Dendritic cell treated with granulocyte-macrophage colony-stimulating factor and Interleukin-4, amounts not matched to agents 40 ng/mL and 50 ng/mL, for 4 days (primary cell): ENCODE data around the gene TNFRSF4.

ENCODE experiments used
- H3K27ac Mint-ChIP-seq: one replicate; pipeline ENCODE4 v1.8.0; 2022; ENCODE audit warnings: mild to moderate bottlenecking, mixed read lengths
- H3K27me3 Mint-ChIP-seq: one replicate; pipeline ENCODE4 v1.8.0; 2022; ENCODE audit warnings: mild to moderate bottlenecking, mixed read lengths
- H3K36me3 Mint-ChIP-seq: one replicate; pipeline ENCODE4 v1.8.0; 2022; ENCODE audit warnings: low read depth, mixed read lengths
- H3K4me1 Mint-ChIP-seq: one replicate; pipeline ENCODE4 v1.8.0; 2022; ENCODE audit warnings: low read depth, mixed read lengths
- H3K4me3 Mint-ChIP-seq: one replicate; pipeline ENCODE4 v1.8.0; 2022; ENCODE audit warnings: mild to moderate bottlenecking, moderate library complexity, mixed read lengths
- H3K9me3 Mint-ChIP-seq: one replicate; pipeline ENCODE4 v1.8.0; 2022; ENCODE audit warnings: mixed read lengths
- intact Hi-C: fragments of 100-400 bp; cut with micrococcal nuclease; formaldehyde crosslinking; loops from one replicate; pipeline ENCODE4 v1.15.0; 2022

The TNFRSF4 gene

GRCh38 chr1:1166642-1167397 lies 47.1 kb downstream of the TNFRSF4 start:
- Mint-ChIP-seq H3K4me1 (no peaks in the 10 kb centered on the region), H3K27ac (no peak overlapping the region), H3K9me3 (no peaks in the 10 kb centered on the region), H3K27me3 (peaks cover 52% of the 10 kb centered on the region), H3K36me3 (no peaks in the 10 kb centered on the region), H3K4me3 (no peak overlapping the region)
- intact Hi-C loops, result no loop called here

GRCh38 chr1:1165900-1166421 lies 48.0 kb downstream of the TNFRSF4 start:
- Mint-ChIP-seq H3K27ac (no peak overlapping the region), H3K9me3 (no peaks in the 10 kb centered on the region), H3K4me1 (no peaks in the 10 kb centered on the region), H3K36me3 (no peaks in the 10 kb centered on the region), H3K27me3 (peaks cover 48% of the 10 kb centered on the region), H3K4me3 (no peak overlapping the region)
- intact Hi-C loops, result no loop called here

- no peaks in the 10 kb centered on the region for H3K9me3 Mint-ChIP-seq
These were observed 48.5 kb downstream of the TNFRSF4 start for GRCh38 chr1:1165485-1165884.

GRCh38 chr1:1164701-1165451 lies 49.1 kb downstream of the TNFRSF4 start:
- no peaks in the 10 kb centered on the region for H3K4me1 Mint-ChIP-seq
- H3K27me3 Mint-ChIP-seq, result peaks cover 41% of the 10 kb centered on the region
- intact Hi-C loops, result no loop called here

More at GRCh38 chr1:1165485-1165884, 48.5 kb downstream of the TNFRSF4 start:
- Mint-ChIP-seq H3K36me3 (no peaks in the 10 kb centered on the region), H3K27me3 (peaks cover 46% of the 10 kb centered on the region), H3K27ac (no peak overlapping the region), H3K4me1 (no peaks in the 10 kb centered on the region), H3K4me3 (no peak overlapping the region)
- intact Hi-C loops, result no loop called here

GRCh38 chr1:1164361-1164700 lies 49.6 kb downstream of the TNFRSF4 start:
- intact Hi-C loops, result no loop called here
- peaks cover 36% of the 10 kb centered on the region for H3K27me3 Mint-ChIP-seq
- H3K9me3 Mint-ChIP-seq, result no peaks in the 10 kb centered on the region
- H3K36me3 Mint-ChIP-seq, result no peaks in the 10 kb centered on the region
- H3K4me3 Mint-ChIP-seq, result no peak overlapping the region
- H3K27ac Mint-ChIP-seq, result no peak overlapping the region
- H3K4me1 Mint-ChIP-seq, result no peaks in the 10 kb centered on the region

More at GRCh38 chr1:1164701-1165451, 49.1 kb downstream of the TNFRSF4 start:
- no peak overlapping the region for H3K4me3 Mint-ChIP-seq
- no peak overlapping the region for H3K27ac Mint-ChIP-seq
- H3K36me3 Mint-ChIP-seq, result no peaks in the 10 kb centered on the region
- H3K9me3 Mint-ChIP-seq, result no peaks in the 10 kb centered on the region

GRCh38 chr1:1163538-1164070 lies 50.3 kb downstream of the TNFRSF4 start:
- Mint-ChIP-seq H3K4me1 (no peaks in the 10 kb centered on the region), H3K36me3 (no peaks in the 10 kb centered on the region), H3K27ac (no peak overlapping the region), H3K27me3 (peaks cover 32% of the 10 kb centered on the region), H3K9me3 (no peaks in the 10 kb centered on the region), H3K4me3 (no peak overlapping the region)
- intact Hi-C loops, result no loop called here

- no peaks in the 10 kb centered on the region for H3K36me3 Mint-ChIP-seq
- peaks cover 32% of the 10 kb centered on the region for H3K27me3 Mint-ChIP-seq
- intact Hi-C loops, result no loop called here
- H3K27ac Mint-ChIP-seq, result no peak overlapping the region
- no peak overlapping the region for H3K4me3 Mint-ChIP-seq
- H3K9me3 Mint-ChIP-seq, result no peaks in the 10 kb centered on the region
- no peaks in the 10 kb centered on the region for H3K4me1 Mint-ChIP-seq
These were observed 51.1 kb downstream of the TNFRSF4 start for GRCh38 chr1:1162597-1163537.

GRCh38 chr1:1161683-1162079 lies 52.3 kb downstream of the TNFRSF4 start:
- H3K27ac Mint-ChIP-seq, result no peak overlapping the region
- no peaks in the 10 kb centered on the region for H3K9me3 Mint-ChIP-seq
- intact Hi-C loops, result no loop called here
- H3K4me1 Mint-ChIP-seq, result no peaks in the 10 kb centered on the region
- peaks cover 32% of the 10 kb centered on the region for H3K27me3 Mint-ChIP-seq
- H3K4me3 Mint-ChIP-seq, result no peak overlapping the region
- no peaks in the 10 kb centered on the region for H3K36me3 Mint-ChIP-seq
